GM12878 (cell line): ENCODE results near the gene ARMC6.

ENCODE experiments used
- CREB1 ChIP-seq: IDR thresholded peaks from 2 replicates; pipeline ENCODE4 v1.6.1; 2012; ENCODE audit warnings: low read depth, mild to moderate bottlenecking, inconsistent platforms
- USF2 ChIP-seq: IDR thresholded peaks from 2 replicates; pipeline ENCODE4 v1.6.1; 2011; ENCODE audit warnings: low read depth, low read length, improper control_type of control experiment, borderline replicate concordance

DNA sequence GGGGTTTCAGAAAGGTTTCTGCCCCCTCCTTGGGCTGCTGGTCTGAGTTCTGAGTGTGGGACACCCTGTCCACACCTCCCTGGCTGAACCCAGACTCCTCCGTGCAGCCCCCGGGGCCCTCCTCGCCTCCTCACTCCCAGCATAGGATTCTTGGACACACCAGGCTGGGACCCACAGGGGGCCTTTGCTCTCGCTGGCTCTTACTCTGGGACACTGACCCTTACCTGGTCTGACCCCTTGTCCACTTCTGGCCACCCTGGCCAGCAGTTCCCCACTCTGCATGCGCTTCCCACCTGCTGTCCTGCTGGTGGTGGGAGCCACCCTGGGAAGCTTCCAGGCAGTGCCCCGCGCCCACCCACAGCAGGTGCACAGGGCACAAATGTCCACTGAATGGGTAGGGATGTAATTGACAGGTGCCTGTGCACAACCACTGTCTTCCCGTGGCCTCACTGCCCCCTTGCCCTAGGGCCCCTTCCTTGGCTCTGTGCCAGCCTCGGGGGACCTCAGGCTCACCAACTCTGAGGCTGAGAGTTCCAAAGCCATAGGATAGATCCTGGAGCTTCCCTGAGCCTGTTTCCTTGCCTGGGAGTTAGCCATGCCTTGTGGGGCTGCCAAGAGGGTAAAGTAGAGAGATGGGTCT, 23.4 kb downstream of the ARMC6 start:
- TF ChIP-seq CREB1 (no peak), USF2 (no peak)
